ENCODE results near the gene TUBGCP3.

DNA sequence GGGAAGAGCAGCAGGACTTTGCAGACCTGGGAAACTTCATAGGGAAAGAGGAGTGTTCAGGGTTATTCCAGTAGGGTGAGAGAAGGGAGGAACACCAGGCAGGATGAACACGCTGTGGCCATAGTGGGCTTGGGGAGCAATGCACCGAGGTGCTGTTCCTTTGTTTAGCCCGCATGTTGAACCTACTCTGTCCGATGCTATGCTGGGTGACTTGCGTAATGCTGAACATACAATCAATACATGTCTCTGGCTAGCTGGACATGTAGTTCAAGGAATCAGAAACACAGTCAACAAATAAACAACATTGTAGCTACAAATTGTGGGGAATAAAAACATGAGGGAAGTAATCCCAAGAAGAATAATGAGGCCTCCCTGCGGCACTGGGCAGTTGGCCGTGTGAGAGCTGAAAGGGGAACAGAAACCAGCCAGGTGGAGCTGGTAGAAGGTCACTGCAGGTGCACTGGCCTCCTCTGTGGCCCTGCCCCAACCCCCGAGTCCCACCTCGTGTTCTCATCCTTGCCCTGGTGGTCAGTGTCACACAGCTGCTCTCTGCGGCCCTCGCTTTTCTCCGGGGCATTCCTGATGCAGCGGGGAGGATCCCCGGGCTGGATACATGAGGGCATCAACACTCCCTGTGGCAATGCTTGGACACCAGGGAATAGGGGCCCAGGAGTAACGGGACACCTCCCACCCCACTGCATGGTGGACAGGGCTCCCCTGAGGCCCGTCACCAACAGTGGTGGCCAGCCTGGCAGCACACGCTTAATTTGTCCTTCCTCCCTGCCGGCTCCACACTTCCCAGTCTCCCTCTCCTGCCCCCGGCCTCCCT, 36.9 kb upstream of the TUBGCP3 start:
- TF ChIP-seq POLR2AphosphoS5 (IDR thresholded peaks at IDR 0.05; ENCODE audit: low read depth, low read length) (no peak), SPI1 (IDR thresholded peaks at IDR 0.05; ENCODE audit: low read depth, low read length) (peak; percentile 71), POLR2A (IDR thresholded peaks at IDR 0.05; ENCODE audit: low read depth, low read length) (no peak), PAX5 (IDR thresholded peaks at IDR 0.05; ENCODE audit: insufficient read depth, low read length, severe bottlenecking) (no peak), TAF1 (IDR thresholded peaks at IDR 0.05; ENCODE audit: low read depth, low read length) (no peak)
